Neural crest cell (in vitro differentiated cells): ENCODE measurements around the gene GADD45G. TPM values are rescaled to one million over a fixed set of nuclear protein-coding genes. Genes with fewer than 3 reads are reported as not detected.
A peak's percentile ranks its signal among the peaks of the same experiment; 100 is the strongest.

ENCODE experiments used
- DNase-seq: peaks from one replicate; pipeline ENCODE4 v3.0.0; 2021; ENCODE audit warnings: low read depth, mixed read lengths, low spot score
- H3K27ac Mint-ChIP-seq: one replicate; pipeline ENCODE4 v1.8.0; 2021; ENCODE audit warnings: mild to moderate bottlenecking, mixed read lengths; ENCODE audit not compliant: unreplicated experiment
- H3K27me3 Mint-ChIP-seq: 2 replicates; pipeline ENCODE4 v1.8.0; 2021; ENCODE audit warnings: low read depth, mild to moderate bottlenecking, mixed read lengths
- H3K36me3 Mint-ChIP-seq: 2 replicates; pipeline ENCODE4 v1.8.0; 2021; ENCODE audit warnings: low read depth, mild to moderate bottlenecking, mixed read lengths
- H3K4me1 Mint-ChIP-seq: 2 replicates; pipeline ENCODE4 v1.8.0; 2021; ENCODE audit warnings: mixed read lengths
- H3K4me3 Mint-ChIP-seq: one replicate; pipeline ENCODE4 v1.8.0; 2021; ENCODE audit warnings: mild to moderate bottlenecking, mixed read lengths
- H3K9me3 Mint-ChIP-seq: 2 replicates; pipeline ENCODE4 v1.8.0; 2021; ENCODE audit warnings: mixed read lengths
- CTCF ChIP-seq: fragments of 200-600 bp; sonication (generic); conservative IDR thresholded peaks from 2 replicates; pipeline ENCODE4 v1.5.0; 2021; ENCODE audit warnings: antibody characterized with exemption, mild to moderate bottlenecking
- total RNA-seq: library from RNA; stranded (reverse); gene quantifications from 2 replicates; pipeline ENCODE4 v1.2.1, GENCODE V29; 2021

The GADD45G gene
- total RNA-seq, 1 donor from 2014 or later = 11.9 TPM

GRCh38 chr9:89562186-89562814, 42.5 kb upstream of the GADD45G start:
- DNase-seq = no peak
- H3K9me3 Mint-ChIP-seq = peaks cover 2% of the 10 kb centered on the region
- H3K27me3 Mint-ChIP-seq = no peaks in the 10 kb centered on the region
- TF ChIP-seq CTCF = no peak
- no peak overlapping the region for H3K27ac Mint-ChIP-seq
- H3K4me3 Mint-ChIP-seq = no peak overlapping the region
- no peaks in the 10 kb centered on the region for H3K36me3 Mint-ChIP-seq
- H3K4me1 Mint-ChIP-seq = peaks cover 12% of the 10 kb centered on the region

DNA sequence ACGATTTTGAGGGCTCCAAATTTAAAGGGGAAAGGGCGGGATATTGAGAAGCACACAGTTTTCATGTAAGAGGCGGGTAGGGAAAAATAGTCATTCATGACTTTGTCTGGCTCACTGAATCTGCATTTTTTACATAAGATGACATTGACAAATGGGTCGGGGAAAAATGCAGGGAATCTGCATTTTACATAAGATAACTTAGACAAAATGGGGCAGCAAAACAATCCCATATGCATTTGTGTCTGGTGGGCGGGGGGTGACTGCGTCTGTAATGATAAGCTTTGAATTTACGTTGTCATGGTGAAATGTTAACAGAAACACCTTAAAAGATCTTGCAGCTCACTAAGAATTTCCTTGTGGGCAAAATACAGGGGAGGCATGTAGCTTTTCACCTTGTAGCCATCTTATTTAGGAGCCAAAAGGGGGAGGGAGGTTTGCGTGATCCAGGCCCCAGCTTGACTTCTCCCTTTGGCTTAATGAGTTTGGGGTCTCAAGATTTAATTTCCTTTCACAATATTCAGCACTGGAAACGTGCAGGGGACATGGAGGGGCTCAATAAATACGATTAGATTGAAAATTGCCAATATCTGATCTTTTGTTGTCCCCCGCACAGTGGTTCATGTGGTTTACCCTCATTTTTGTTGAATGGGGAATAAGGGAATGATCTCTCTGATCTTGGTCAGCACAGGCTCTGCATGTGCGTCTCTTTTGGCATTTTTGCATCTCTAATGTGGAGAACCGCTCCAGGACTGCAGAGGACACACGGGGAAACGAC, 41.1 kb upstream of the GADD45G start:
- no peak for DNase-seq
- Mint-ChIP-seq H3K27ac (no peak overlapping the region), H3K27me3 (no peaks in the 10 kb centered on the region), H3K4me1 (peaks cover 12% of the 10 kb centered on the region), H3K36me3 (no peaks in the 10 kb centered on the region), H3K9me3 (peaks cover 2% of the 10 kb centered on the region), H3K4me3 (no peak overlapping the region)
- TF ChIP-seq CTCF = no peak

- H3K9me3 Mint-ChIP-seq = peaks cover 2% of the 10 kb centered on the region
- no peaks in the 10 kb centered on the region for H3K36me3 Mint-ChIP-seq
- TF ChIP-seq CTCF = peak; percentile 39
- no peak overlapping the region for H3K27ac Mint-ChIP-seq
- H3K27me3 Mint-ChIP-seq = no peaks in the 10 kb centered on the region
- no peak for DNase-seq
- peaks cover 12% of the 10 kb centered on the region for H3K4me1 Mint-ChIP-seq
- no peak overlapping the region for H3K4me3 Mint-ChIP-seq
Observed at GRCh38 chr9:89564346-89564878, 40.4 kb upstream of the GADD45G start.

DNA sequence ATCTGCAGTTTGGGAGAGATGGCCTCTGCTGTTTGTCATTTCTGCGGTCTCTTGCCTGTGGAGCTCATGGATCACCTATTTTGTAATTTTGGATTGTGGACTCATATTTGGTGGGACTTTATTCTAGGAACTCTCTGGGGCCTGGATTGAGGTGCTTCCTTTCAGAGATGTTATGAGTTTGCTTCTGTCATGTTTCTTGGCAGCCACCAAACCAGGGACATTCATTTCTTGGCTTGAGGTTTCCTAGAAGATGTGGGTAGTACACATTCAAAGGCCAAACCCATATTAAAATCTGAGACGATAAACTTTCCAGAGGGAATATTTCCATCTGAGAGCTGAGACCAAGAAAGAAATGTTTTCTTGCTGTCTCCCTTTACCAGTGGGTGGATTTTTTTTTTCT, 37.2 kb upstream of the GADD45G start:
- H3K27me3 Mint-ChIP-seq = peaks cover 9% of the 10 kb centered on the region
- H3K9me3 Mint-ChIP-seq = peaks cover 2% of the 10 kb centered on the region
- no peak overlapping the region for H3K27ac Mint-ChIP-seq
- no peak for DNase-seq
- peaks cover 12% of the 10 kb centered on the region for H3K4me1 Mint-ChIP-seq
- H3K4me3 Mint-ChIP-seq = no peak overlapping the region
- TF ChIP-seq CTCF = no peak
- no peaks in the 10 kb centered on the region for H3K36me3 Mint-ChIP-seq

DNA sequence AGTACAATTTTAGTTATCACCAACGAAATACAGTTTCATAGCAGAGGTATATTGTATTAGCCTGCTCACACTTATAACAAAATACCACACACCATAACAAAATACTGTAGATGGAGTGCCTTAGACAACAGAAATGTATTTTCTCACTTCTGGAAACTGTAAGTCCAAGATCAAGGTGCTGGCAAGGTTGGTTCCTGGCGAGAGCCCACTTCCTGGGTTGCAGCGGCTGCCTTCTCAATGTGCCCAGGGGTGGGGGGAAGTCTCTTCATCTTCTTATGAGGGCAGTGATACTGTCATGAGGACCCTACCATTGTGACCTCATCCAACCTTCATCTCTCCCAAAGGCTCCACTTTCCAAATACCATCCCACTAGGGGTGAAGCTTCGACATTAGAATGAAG, 30.5 kb upstream of the GADD45G start:
- Mint-ChIP-seq H3K27ac (no peak overlapping the region), H3K4me1 (no peaks in the 10 kb centered on the region), H3K9me3 (peaks cover 2% of the 10 kb centered on the region), H3K4me3 (no peak overlapping the region), H3K36me3 (no peaks in the 10 kb centered on the region), H3K27me3 (peaks cover 37% of the 10 kb centered on the region)
- no peak for DNase-seq
- TF ChIP-seq CTCF = no peak
